Osteocyte (in vitro differentiated cells): Measurements from ENCODE around the gene HNRNPR. TPM values are rescaled to one million over a fixed set of nuclear protein-coding genes. Genes with fewer than 3 reads are reported as not detected.

Experiments
- DNase-seq: peaks from one replicate; pipeline ENCODE4 v3.0.0; 2021; ENCODE audit warnings: mixed read lengths; ENCODE audit not compliant: unreplicated experiment; ENCODE audit errors: extremely low spot score
- H3K27ac Mint-ChIP-seq: one replicate; pipeline ENCODE4 v1.8.0; 2021; ENCODE audit warnings: mild to moderate bottlenecking, mixed read lengths; ENCODE audit not compliant: unreplicated experiment
- H3K27me3 Mint-ChIP-seq: one replicate; pipeline ENCODE4 v1.8.0; 2021; ENCODE audit warnings: mixed read lengths; ENCODE audit not compliant: unreplicated experiment
- H3K36me3 Mint-ChIP-seq: one replicate; pipeline ENCODE4 v1.8.0; 2021; ENCODE audit warnings: mixed read lengths; ENCODE audit not compliant: unreplicated experiment
- H3K4me1 Mint-ChIP-seq: one replicate; pipeline ENCODE4 v1.8.0; 2021; ENCODE audit warnings: mixed read lengths; ENCODE audit not compliant: unreplicated experiment
- H3K4me3 Mint-ChIP-seq: one replicate; pipeline ENCODE4 v1.8.0; 2021; ENCODE audit warnings: mild to moderate bottlenecking, moderate library complexity, mixed read lengths; ENCODE audit not compliant: unreplicated experiment
- H3K9me3 Mint-ChIP-seq: one replicate; pipeline ENCODE4 v1.8.0; 2021; ENCODE audit warnings: mixed read lengths; ENCODE audit not compliant: unreplicated experiment
- CTCF ChIP-seq: fragments of 200-600 bp; sonication (generic); IDR thresholded peaks from 2 replicates; pipeline ENCODE4 v1.5.0; 2021; ENCODE audit warnings: antibody characterized with exemption, mild to moderate bottlenecking, moderate library complexity
- total RNA-seq: library from RNA; stranded (reverse); gene quantifications from 2 replicates; pipeline ENCODE4 v1.2.1, GENCODE V29; 2021

Gene HNRNPR
- total RNA-seq, 1 donor from 2014 or later, result 140 TPM

DNA sequence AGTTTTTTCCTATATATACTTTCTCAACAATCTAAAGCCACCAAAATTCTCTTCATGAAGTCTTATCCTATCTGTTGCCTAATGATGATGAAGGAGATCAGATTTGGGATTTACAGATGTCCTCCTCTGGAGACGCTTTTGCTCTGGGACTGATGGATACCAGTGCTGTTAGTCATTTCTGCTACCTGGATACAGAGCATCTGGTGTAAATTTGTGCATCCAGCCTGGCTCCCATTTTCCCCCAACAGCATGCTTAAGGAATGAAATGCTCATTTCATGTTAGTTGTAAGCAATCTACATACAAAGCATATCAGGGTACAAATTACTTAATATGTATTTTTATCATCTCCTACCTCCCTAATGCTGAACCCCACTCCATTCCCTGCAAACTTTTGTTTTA lies 57.7 kb downstream of the HNRNPR start:
- TF ChIP-seq CTCF, result no peak
- Mint-ChIP-seq H3K27me3 (no peaks in the 10 kb centered on the region), H3K9me3 (no peaks in the 10 kb centered on the region), H3K4me3 (no peak overlapping the region), H3K36me3 (peaks cover 33% of the 10 kb centered on the region), H3K4me1 (peaks cover 26% of the 10 kb centered on the region), H3K27ac (peak overlapping the region; percentile 21)
- no peak for DNase-seq

DNA sequence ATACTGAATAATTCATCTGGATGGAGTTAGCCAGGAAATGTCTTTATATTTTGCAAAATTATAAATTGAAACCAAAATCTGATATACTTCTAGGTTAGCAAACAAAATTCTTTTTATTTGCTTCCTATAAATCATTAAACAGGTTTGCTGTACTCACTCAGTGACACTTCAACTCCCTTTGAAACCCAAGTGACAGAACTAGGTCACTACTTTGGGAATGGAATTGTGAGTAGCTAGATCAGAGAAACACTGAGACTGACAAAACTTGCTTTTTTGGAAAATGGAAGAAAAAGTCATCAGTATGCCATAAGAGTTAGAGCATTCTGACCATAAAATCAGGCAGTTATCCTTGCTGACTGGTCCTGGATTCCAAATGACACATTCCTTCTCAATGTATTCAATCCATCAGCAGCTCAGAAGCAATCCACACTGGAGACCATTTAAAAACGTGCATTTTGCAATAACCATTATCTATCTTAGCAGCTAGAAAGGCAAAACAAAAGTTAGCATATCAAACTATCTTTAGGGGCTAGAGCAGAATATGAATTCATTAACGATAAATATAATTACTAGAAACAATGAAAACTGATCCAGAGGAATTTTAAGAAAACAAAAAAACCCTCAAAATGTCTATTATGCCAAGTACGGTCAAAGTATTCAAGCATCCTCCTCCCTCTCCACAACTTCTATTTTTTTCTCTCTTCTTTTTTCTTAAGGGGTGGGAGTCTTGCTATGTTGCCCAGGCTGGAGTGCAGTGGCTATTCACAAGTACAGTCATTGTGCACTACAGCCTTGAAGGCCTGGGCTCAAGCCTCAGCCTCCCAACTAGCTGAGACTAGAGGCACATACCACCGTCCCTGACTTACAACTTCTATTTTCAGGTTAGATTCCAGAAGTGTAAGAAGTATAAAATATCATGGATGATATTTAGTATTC lies 60.1 kb downstream of the HNRNPR start:
- H3K27me3 Mint-ChIP-seq, result no peaks in the 10 kb centered on the region
- H3K36me3 Mint-ChIP-seq, result peaks cover 39% of the 10 kb centered on the region
- peaks cover 24% of the 10 kb centered on the region for H3K4me1 Mint-ChIP-seq
- DNase-seq, result no peak
- no peak for TF ChIP-seq CTCF
- H3K27ac Mint-ChIP-seq, result peak overlapping the region; percentile 91
- H3K9me3 Mint-ChIP-seq, result no peaks in the 10 kb centered on the region
- no peak overlapping the region for H3K4me3 Mint-ChIP-seq

DNA sequence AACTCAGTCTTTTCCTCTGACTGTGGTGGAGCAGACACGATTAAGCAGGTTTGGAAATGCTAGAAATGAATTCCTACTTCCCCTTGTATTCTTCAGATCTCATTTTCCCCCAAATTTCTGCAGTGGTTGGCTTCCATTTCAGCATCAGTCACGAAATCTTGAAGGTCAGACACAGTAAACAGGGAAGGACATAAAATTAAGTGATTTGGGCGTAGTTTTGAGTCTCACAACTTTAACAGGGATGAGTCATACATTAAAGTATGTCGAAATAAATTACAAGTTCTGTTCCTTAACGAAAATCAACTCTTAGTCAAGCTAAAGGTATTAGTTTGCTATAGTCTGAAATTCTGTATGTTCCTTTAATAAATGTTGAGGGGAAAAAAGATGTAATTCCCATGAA lies 61.1 kb downstream of the HNRNPR start:
- no peak for TF ChIP-seq CTCF
- H3K36me3 Mint-ChIP-seq, result peaks cover 42% of the 10 kb centered on the region
- no peaks in the 10 kb centered on the region for H3K9me3 Mint-ChIP-seq
- H3K4me1 Mint-ChIP-seq, result peaks cover 24% of the 10 kb centered on the region
- H3K27me3 Mint-ChIP-seq, result no peaks in the 10 kb centered on the region
- DNase-seq, result no peak
- H3K4me3 Mint-ChIP-seq, result peak overlapping the region; percentile 15
- H3K27ac Mint-ChIP-seq, result peak overlapping the region; percentile 91

DNA sequence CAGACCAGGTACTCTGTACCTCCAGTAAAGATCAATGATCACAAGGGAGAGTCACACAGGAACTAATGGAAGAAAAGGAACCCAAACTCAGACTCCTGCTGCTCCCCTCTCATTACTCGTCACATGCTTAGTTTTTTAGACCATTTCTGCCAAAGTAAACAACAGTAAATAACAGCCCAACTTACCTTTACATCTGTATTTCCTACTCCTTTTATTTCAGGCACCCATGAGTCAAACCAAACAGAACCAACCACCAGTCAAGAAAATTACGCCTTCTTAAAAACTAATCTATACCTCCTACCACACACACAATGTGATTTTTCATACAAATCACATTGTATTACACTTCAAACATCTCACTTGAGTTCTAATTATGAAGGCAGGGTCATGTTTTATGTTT lies 65.4 kb downstream of the HNRNPR start:
- no peak for DNase-seq
- Mint-ChIP-seq H3K27ac (no peak overlapping the region), H3K9me3 (no peaks in the 10 kb centered on the region), H3K27me3 (no peaks in the 10 kb centered on the region), H3K36me3 (peaks cover 22% of the 10 kb centered on the region), H3K4me1 (peaks cover 35% of the 10 kb centered on the region), H3K4me3 (no peak overlapping the region)
- no peak for TF ChIP-seq CTCF

DNA sequence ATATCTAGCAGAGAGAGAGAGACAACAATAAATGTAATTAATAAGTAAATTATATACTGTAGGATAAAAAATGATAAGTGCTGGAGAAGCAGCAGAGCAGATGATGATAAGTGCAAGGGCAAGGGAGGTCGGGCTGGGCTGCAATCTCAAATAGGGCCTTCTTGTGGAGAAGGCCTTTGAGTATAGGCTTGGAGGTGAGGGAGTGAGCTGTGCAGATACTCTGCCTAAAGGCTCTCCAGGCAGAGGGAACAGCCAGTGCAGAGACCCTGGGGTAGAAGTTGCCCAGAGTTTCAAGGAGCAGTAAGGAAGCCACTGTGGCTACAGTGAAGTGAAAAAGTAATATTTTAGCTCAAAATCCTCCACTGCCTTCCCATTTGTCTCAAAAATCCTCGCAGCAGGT lies 67.6 kb downstream of the HNRNPR start:
- no peaks in the 10 kb centered on the region for H3K27me3 Mint-ChIP-seq
- no peak for DNase-seq
- no peak for TF ChIP-seq CTCF
- peaks cover 18% of the 10 kb centered on the region for H3K36me3 Mint-ChIP-seq
- peaks cover 27% of the 10 kb centered on the region for H3K4me1 Mint-ChIP-seq
- H3K27ac Mint-ChIP-seq, result no peak overlapping the region
- no peak overlapping the region for H3K4me3 Mint-ChIP-seq
- no peaks in the 10 kb centered on the region for H3K9me3 Mint-ChIP-seq
